A204.1 (cell line): ENCODE data around the gene MEF2C.

ENCODE experiments used
- FAIRE-seq: peaks from 2 replicates; lab custom pipeline; 2012; peaks lifted over from hg19 to GRCh38; lab: Jason Lieb, UNC

Gene MEF2C

DNA sequence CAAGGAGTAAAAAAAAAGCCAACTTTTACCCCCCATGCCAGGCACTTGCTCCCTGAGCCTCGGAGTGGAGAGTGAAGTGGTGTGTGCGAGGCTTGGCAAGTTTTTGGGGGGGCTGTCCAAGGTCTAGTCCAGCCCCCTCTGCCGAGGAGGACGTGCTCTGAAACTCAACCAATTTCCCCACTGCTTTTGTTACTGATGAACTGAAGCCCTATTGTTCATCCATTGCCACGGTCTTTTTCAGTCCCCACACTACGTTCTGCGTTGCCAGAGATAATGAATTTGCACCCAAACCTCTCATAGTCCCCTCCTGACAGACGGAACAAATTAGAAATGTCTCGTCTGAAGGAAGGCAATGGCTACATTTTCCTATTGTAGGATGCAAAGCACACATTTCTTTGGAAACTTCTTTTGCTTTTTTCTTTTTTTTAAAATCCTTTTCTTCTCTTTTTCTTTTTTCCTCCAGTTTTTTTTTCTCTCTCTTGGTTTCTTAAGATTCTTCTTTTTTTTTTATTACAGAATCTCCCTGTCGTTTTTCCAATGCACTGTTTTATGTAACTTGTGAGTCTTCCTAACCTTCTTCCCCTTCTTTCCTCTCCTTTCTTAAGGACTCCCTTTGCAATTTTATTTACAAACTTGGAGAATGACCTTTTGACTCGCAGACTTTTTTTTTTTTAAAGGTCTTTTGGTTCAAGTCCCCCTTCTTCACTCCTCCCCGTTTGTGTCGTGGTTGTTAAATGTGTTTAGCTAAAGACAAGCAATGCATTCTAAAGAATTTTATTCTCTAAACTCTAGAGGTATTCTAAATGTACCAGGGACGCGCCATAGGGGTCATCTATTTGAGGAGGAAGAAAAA lies 209.5 kb downstream of the MEF2C start:
- no peak for FAIRE-seq

DNA sequence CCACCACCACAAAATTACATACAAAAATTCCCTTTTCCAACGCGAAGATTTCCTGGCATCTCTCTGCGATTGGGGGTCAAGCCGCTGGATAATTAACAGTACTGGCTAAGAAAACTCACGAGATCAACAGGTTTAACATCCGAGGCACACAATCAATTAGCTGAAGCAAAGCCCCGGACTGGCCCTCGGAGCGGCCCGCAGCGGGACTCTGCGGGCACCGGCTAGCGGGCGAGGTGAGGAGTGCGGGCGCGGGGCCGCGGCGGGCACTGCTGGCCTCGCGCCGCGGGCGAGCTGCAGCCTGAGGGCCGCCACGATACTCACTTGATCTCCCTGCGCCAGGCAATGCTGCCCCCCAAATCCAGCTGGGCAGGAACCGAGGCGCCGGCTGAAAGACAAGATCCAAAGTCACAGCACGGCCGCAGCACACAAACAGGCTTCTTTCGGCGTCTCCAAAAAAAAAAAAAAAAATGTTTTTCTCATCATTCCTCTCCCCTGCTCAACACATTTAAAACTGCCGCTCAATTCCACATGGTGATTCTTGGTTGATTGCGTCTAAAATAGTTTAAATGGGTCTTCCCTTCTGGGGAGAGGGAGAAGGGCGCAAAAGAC lies 210.2 kb downstream of the MEF2C start:
- no peak for FAIRE-seq

DNA sequence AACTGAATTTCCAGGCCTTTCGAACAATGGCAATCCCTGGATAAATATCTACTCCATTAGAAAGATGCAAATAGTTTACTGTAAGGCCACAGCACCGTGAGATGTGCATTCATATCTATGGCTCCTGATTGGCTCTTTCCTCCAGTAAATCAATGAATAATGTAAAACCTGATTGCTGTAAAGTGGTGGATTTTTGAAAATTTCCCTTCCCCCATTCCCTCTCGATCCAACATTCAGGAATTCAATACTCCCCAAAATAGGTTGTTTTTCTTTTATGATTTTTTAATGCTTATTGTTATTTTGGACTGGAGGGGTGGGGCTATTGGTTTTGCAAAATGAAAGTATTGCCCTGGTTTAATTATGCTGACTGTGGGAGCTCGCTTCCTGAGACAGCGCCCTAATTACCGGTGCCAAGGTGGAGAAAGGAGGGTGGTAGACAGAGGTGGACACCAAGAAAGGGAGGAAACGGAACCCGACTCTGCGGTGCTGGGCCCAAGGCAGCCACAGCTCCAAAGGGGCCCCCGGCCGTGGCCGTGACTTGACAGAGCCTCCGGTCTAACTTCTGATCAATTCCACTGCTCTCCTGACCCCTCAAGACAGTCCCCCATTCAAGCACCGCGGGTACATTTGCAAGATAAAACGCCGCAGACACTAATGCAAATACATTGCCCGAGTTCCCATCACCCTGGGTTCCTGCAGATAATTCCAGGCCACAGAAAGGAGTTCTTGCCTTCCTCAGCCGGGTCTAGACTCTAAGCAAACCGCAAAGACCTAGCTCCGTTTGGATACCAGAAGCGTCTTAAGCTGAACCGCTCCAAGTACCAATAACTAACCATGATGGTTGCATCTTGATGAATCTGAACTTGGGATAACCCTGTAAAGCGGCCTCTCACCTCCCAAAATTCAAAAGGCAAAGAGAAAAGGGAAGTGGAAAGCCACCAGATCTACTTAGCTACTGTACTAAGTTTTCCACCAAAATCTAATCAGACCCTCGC lies 211.2 kb downstream of the MEF2C start:
- FAIRE-seq, result no peak

DNA sequence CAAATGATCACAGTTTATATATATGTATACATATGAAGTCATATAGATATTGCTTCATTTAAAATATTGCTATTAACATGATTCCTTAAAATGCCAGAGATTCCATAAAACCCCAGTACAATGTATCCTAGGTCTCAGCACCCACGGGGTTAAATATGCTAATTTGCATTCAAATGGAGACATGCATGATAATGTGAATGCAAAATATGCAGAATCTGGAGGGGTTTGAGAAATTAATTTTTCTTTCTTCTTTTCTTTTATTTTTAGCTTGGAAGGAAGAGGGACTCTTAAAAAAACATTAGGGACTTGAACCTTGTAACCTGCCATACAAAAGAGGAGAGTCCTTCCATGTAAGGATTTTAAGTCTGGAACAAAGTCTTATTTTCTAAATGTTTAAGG lies 211.9 kb downstream of the MEF2C start:
- no peak for FAIRE-seq

DNA sequence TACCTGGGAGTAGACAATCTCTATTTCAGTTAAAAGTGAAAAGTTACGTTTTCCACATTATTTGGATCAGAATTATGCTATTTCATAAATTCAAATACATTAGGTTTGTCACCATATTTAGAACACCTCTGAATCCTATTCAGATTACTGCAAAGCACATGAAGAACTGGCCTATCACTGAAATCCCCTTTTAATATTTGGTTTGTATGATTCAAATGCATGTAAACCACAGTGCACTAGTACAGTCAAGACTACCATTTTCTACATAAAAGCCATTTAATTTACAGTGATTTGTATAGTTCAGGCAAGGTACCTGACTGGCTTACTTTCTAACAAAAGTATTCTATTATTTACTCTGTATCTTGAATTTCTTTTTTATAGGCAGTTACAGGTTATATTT lies 212.5 kb downstream of the MEF2C start:
- FAIRE-seq, result no peak

DNA sequence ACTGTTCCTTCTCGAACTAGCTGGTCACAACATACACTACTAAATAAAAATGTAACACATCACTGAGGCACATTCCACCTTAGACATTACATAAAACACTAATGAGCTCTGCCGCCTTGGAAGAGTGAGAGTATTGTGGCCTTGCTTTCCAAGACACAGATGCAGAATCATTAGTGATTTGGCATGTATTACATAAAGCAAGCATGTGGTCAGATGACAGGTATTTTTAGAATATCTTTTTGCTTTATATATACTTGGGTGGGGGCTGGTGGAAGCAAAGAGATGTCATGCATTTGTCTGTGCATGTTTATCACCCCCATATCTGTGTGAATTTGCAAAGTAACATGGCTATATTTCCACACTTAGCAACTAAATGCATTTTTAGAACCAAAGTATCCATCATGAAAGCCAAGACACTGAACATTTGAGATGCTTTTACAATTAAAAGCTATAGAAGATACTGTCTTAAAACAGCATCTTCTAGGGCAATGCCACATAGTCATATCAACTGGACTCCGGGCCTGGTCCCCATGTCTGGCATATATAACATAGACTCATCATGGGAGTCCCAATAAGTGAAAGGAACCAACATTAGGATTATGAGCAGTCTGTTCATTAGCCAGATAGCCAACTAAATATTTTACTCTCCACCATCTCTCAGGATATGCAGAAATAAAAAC lies 213.5 kb downstream of the MEF2C start:
- no peak for FAIRE-seq

DNA sequence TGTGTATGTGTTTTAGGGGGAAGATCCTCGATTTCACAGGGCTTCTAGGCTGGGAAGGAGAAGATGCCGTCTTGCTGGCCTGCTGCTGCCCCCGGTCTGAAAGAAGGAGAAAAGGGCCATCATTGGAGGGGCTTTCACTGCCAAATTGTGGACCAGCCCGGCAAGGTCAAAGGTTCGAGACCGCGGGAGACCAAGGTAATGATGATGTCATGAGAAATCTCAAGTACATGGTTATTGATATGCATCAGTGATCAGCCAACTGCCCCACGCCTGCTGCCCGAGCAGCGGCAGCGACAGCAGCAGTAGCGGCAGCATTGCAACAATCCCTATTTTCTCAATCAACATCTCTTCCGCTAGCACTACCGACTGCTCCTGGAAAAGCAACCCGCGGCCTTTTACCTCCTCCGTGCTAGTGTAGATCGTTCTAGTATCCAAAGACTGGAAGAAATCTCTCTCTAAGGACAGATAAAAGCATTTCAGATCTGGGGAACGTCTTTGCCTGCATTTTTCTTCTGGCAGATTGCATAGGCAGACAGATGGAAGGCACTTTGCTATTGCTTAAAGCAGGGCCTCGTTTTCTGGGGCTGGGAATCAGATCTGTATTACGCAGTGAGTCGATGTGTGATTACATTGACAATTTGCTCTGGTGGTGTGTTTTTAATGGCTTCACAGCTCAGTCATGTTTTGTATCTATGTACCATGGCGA lies 215.3 kb downstream of the MEF2C start:
- no peak for FAIRE-seq
